GM23338 (cell line): ENCODE measurements around the gene CDYL2. TPM values are rescaled to one million over a fixed set of nuclear protein-coding genes. Genes with fewer than 3 reads are reported as not detected.

Experiments used
- ATAC-seq: fragments of 200-7000 bp; cut with Tn5 transposase; 3 replicates; pipeline ENCODE4 v1.9.1; 2020
- DNase-seq: peaks from one replicate; pipeline ENCODE4 v3.0.0-alpha.2; 2015; ENCODE audit warnings: low spot score
- H2AFZ ChIP-seq: fragments of 200-600 bp; sonication (generic); 2 replicates; pipeline ENCODE4 v1.8.0; 2016; ENCODE audit warnings: antibody characterized with exemption, mild to moderate bottlenecking, moderate library complexity
- H3F3A ChIP-seq: fragments of 200-600 bp; sonication (generic); replicated peaks from 2 replicates; pipeline ENCODE4 v1.8.0; 2017; ENCODE audit warnings: antibody characterized with exemption, mixed run types, low read depth
- H3K27ac ChIP-seq: fragments of 200-600 bp; sonication (generic); 2 replicates; pipeline ENCODE4 v1.6.1; 2016; ENCODE audit warnings: low read depth
- H3K27me3 ChIP-seq: fragments of 200-600 bp; sonication (generic); 2 replicates; pipeline ENCODE4 v1.8.0; 2016; ENCODE audit warnings: mild to moderate bottlenecking, mixed run types, moderate library complexity; ENCODE audit not compliant: insufficient read depth
- H3K36me3 ChIP-seq: fragments of 200-600 bp; sonication (generic); 2 replicates; pipeline ENCODE4 v1.8.0; 2016; ENCODE audit warnings: mild to moderate bottlenecking; ENCODE audit not compliant: insufficient read depth
- H3K4me1 ChIP-seq: fragments of 200-600 bp; sonication (generic); 2 replicates; pipeline ENCODE4 v1.8.0; 2016; ENCODE audit warnings: mild to moderate bottlenecking, moderate library complexity; ENCODE audit not compliant: insufficient read depth
- H3K4me2 ChIP-seq: fragments of 200-600 bp; sonication (generic); 2 replicates; pipeline ENCODE4 v1.7.1; 2017; ENCODE audit warnings: mixed run types
- H3K4me3 ChIP-seq: fragments of 200-600 bp; sonication (generic); 2 replicates; pipeline ENCODE4 v1.6.1; 2016; ENCODE audit warnings: mixed run types
- H3K79me2 ChIP-seq: fragments of 200-600 bp; sonication (generic); replicated peaks from 2 replicates; pipeline ENCODE4 v1.8.0; 2017; ENCODE audit warnings: mild to moderate bottlenecking; ENCODE audit not compliant: insufficient read depth
- H3K9me2 ChIP-seq: fragments of 200-600 bp; sonication (generic); 2 replicates; pipeline ENCODE4 v1.8.0; 2017; ENCODE audit not compliant: insufficient read depth
- H4K20me1 ChIP-seq: fragments of 200-600 bp; sonication (generic); replicated peaks from 2 replicates; pipeline ENCODE4 v1.8.0; 2017; ENCODE audit warnings: mild to moderate bottlenecking; ENCODE audit not compliant: insufficient read depth
- H3K27ac Mint-ChIP-seq: 2 replicates; pipeline ENCODE4 v1.8.0; 2020; ENCODE audit warnings: inconsistent platforms, mild to moderate bottlenecking, moderate library complexity, mixed read lengths
- H3K27me3 Mint-ChIP-seq: 3 replicates; pipeline ENCODE4 v1.8.0; 2022; ENCODE audit warnings: low read depth, mild to moderate bottlenecking, moderate library complexity, mixed read lengths, inconsistent platforms; ENCODE audit not compliant: insufficient read depth, poor library complexity
- H3K36me3 Mint-ChIP-seq: 3 replicates; pipeline ENCODE4 v1.8.0; 2021; ENCODE audit warnings: low read depth, mild to moderate bottlenecking, inconsistent platforms, moderate library complexity, mixed read lengths
- H3K4me1 Mint-ChIP-seq: 3 replicates; pipeline ENCODE4 v1.8.0; 2020; ENCODE audit warnings: mild to moderate bottlenecking, inconsistent platforms, mixed read lengths
- H3K4me3 Mint-ChIP-seq: 3 replicates; pipeline ENCODE4 v1.8.0; 2021; ENCODE audit warnings: moderate library complexity, mild to moderate bottlenecking, inconsistent platforms, mixed read lengths
- H3K9me3 Mint-ChIP-seq: 3 replicates; pipeline ENCODE4 v1.8.0; 2020; ENCODE audit warnings: moderate library complexity, mild to moderate bottlenecking, inconsistent platforms, mixed read lengths
- CREB1 ChIP-seq: fragments of 250-450 bp; sonication (Bioruptor Pico); IDR thresholded peaks from 2 replicates; pipeline ENCODE4 v1.5.0; 2020; ENCODE audit warnings: low read depth, mild to moderate bottlenecking, moderate library complexity
- EZH2 ChIP-seq: fragments of 200-600 bp; sonication (generic); IDR thresholded peaks from one replicate; pipeline ENCODE4 v1.8.0; 2017; ENCODE audit warnings: antibody characterized with exemption, mild to moderate bottlenecking, low read depth; ENCODE audit not compliant: unreplicated experiment
- EZH2phosphoT487 ChIP-seq: fragments of 200-600 bp; sonication (generic); IDR thresholded peaks from one replicate; pipeline ENCODE4 v1.8.1; 2018; ENCODE audit warnings: antibody characterized with exemption; ENCODE audit not compliant: unreplicated experiment
- JUNB ChIP-seq: IDR thresholded peaks from one replicate; pipeline ENCODE4 v1.6.1; 2016; ENCODE audit warnings: antibody characterized with exemption; ENCODE audit not compliant: unreplicated experiment
- NANOG ChIP-seq: IDR thresholded peaks from 2 replicates; pipeline ENCODE4 v1.6.1; 2016; ENCODE audit warnings: antibody characterized with exemption, borderline replicate concordance
- POLR2AphosphoS5 ChIP-seq: IDR thresholded peaks from 2 replicates; pipeline ENCODE4 v1.6.1; 2016; ENCODE audit warnings: antibody characterized with exemption, low read depth
- STAT1 ChIP-seq: IDR thresholded peaks from one replicate; pipeline ENCODE4 v1.6.1; 2016; ENCODE audit warnings: antibody characterized with exemption; ENCODE audit not compliant: unreplicated experiment
- ZNF114 ChIP-seq: fragments of 250-450 bp; sonication (Bioruptor Pico); IDR thresholded peaks from 2 replicates; pipeline ENCODE4 v1.5.0; 2020; ENCODE audit warnings: mild to moderate bottlenecking, moderate library complexity
- ZNF331 ChIP-seq: fragments of 250-450 bp; sonication (Bioruptor Pico); IDR thresholded peaks from 2 replicates; pipeline ENCODE4 v1.5.0; 2020; ENCODE audit warnings: low read depth, mild to moderate bottlenecking, moderate library complexity
- polyA plus RNA-seq: library from polyadenylated mRNA; unstranded; fragments of >200 nt; fragmentation: Nextera tagmentation; extraction: Ambion mirVana; gene quantifications from 2 replicates; pipeline ENCODE4 v1.2.1, GENCODE V29; 2016
- total RNA-seq: library from RNA; depleted of rRNA; stranded (reverse); fragments of >200 nt; shearing (Covaris generic); gene quantifications from 2 replicates; pipeline ENCODE4 v1.2.3, GENCODE V29; 2014
- TF ChIP-seq, protein P1 (sequence below): IDR thresholded peaks from one replicate; pipeline ENCODE4 v1.6.1; 2018; ENCODE audit warnings: antibody characterized with exemption; ENCODE audit not compliant: unreplicated experiment
- TF ChIP-seq, protein P2 (sequence below), 2 experiments: fragments of 200-600 bp in 1 of 2; sonication (generic) in 1 of 2; conservative IDR thresholded peaks; 2 replicates each; pipeline versions ENCODE4 v1.5.1 to v1.6.1; 2016 to 2017; ENCODE audit warnings: antibody characterized with exemption in 2 of 2, low read depth in 2 of 2, mild to moderate bottlenecking in 2 of 2, moderate library complexity in 1 of 2
- TF ChIP-seq, protein P3 (sequence below): fragments of 250-450 bp; sonication (Bioruptor Pico); IDR thresholded peaks from 2 replicates; pipeline ENCODE4 v1.5.0; 2020; ENCODE audit warnings: mild to moderate bottlenecking, moderate library complexity
- TF ChIP-seq, protein P4 (sequence below): IDR thresholded peaks from 2 replicates; pipeline ENCODE4 v1.6.1; 2016; ENCODE audit warnings: antibody characterized with exemption

Gene CDYL2
- total and polyA plus RNA-seq, 2 experiments from 2014 or later: 0.82 to 4.3 TPM

DNA sequence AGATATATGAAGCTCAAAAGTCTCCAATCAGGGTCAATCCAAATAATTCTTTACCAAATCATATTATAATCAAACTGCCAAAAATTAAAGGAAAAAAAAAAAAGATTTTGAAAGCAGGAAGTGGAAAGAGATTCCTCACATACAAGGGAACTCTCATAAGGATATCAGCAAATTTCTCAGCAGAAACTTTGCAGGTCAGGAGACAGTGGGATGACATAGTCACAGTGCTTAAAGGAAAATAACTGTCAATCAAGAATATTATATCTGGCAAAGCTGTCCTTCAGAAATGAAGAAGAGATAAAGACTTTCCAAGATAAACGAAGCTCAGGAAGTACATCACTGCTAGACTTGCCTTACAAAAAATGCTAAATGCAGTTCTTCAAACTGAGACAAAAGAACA is 40.0 kb upstream of the CDYL2 start:
- ATAC-seq: no peak
- Histone ChIP-seq H3K27me3 (no peaks in the 10 kb centered on the region), H4K20me1 (no peaks in the 10 kb centered on the region), H2AFZ (no peak overlapping the region), H3K27ac (no peak overlapping the region), H3K79me2 (no peaks in the 10 kb centered on the region), H3K36me3 (no peaks in the 10 kb centered on the region), H3K9me2 (peaks cover 3% of the 10 kb centered on the region; the same call in 1 of the 2 replicates), H3K4me1 (no peaks in the 10 kb centered on the region), H3F3A (no peaks in the 10 kb centered on the region), H3K4me2 (no peak overlapping the region), H3K4me3 (no peak overlapping the region)
- TF ChIP-seq POLR2AphosphoS5 (no peak), ZNF331 (CRISPR knock-in tag) (no peak), EZH2 (no peak), JUNB (no peak), STAT1 (no peak), NANOG (no peak), EZH2phosphoT487 (no peak), CREB1 (CRISPR knock-in tag) (no peak), ZNF114 (CRISPR knock-in tag) (no peak)
- TF ChIP-seq, protein P1, sequence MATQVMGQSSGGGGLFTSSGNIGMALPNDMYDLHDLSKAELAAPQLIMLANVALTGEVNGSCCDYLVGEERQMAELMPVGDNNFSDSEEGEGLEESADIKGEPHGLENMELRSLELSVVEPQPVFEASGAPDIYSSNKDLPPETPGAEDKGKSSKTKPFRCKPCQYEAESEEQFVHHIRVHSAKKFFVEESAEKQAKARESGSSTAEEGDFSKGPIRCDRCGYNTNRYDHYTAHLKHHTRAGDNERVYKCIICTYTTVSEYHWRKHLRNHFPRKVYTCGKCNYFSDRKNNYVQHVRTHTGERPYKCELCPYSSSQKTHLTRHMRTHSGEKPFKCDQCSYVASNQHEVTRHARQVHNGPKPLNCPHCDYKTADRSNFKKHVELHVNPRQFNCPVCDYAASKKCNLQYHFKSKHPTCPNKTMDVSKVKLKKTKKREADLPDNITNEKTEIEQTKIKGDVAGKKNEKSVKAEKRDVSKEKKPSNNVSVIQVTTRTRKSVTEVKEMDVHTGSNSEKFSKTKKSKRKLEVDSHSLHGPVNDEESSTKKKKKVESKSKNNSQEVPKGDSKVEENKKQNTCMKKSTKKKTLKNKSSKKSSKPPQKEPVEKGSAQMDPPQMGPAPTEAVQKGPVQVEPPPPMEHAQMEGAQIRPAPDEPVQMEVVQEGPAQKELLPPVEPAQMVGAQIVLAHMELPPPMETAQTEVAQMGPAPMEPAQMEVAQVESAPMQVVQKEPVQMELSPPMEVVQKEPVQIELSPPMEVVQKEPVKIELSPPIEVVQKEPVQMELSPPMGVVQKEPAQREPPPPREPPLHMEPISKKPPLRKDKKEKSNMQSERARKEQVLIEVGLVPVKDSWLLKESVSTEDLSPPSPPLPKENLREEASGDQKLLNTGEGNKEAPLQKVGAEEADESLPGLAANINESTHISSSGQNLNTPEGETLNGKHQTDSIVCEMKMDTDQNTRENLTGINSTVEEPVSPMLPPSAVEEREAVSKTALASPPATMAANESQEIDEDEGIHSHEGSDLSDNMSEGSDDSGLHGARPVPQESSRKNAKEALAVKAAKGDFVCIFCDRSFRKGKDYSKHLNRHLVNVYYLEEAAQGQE: no peak
- TF ChIP-seq, protein P2, sequence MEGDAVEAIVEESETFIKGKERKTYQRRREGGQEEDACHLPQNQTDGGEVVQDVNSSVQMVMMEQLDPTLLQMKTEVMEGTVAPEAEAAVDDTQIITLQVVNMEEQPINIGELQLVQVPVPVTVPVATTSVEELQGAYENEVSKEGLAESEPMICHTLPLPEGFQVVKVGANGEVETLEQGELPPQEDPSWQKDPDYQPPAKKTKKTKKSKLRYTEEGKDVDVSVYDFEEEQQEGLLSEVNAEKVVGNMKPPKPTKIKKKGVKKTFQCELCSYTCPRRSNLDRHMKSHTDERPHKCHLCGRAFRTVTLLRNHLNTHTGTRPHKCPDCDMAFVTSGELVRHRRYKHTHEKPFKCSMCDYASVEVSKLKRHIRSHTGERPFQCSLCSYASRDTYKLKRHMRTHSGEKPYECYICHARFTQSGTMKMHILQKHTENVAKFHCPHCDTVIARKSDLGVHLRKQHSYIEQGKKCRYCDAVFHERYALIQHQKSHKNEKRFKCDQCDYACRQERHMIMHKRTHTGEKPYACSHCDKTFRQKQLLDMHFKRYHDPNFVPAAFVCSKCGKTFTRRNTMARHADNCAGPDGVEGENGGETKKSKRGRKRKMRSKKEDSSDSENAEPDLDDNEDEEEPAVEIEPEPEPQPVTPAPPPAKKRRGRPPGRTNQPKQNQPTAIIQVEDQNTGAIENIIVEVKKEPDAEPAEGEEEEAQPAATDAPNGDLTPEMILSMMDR (conservative IDR thresholded peaks at IDR 0.05; ENCODE audit: low read depth in 2 of 2): no peak
- TF ChIP-seq, protein P3, sequence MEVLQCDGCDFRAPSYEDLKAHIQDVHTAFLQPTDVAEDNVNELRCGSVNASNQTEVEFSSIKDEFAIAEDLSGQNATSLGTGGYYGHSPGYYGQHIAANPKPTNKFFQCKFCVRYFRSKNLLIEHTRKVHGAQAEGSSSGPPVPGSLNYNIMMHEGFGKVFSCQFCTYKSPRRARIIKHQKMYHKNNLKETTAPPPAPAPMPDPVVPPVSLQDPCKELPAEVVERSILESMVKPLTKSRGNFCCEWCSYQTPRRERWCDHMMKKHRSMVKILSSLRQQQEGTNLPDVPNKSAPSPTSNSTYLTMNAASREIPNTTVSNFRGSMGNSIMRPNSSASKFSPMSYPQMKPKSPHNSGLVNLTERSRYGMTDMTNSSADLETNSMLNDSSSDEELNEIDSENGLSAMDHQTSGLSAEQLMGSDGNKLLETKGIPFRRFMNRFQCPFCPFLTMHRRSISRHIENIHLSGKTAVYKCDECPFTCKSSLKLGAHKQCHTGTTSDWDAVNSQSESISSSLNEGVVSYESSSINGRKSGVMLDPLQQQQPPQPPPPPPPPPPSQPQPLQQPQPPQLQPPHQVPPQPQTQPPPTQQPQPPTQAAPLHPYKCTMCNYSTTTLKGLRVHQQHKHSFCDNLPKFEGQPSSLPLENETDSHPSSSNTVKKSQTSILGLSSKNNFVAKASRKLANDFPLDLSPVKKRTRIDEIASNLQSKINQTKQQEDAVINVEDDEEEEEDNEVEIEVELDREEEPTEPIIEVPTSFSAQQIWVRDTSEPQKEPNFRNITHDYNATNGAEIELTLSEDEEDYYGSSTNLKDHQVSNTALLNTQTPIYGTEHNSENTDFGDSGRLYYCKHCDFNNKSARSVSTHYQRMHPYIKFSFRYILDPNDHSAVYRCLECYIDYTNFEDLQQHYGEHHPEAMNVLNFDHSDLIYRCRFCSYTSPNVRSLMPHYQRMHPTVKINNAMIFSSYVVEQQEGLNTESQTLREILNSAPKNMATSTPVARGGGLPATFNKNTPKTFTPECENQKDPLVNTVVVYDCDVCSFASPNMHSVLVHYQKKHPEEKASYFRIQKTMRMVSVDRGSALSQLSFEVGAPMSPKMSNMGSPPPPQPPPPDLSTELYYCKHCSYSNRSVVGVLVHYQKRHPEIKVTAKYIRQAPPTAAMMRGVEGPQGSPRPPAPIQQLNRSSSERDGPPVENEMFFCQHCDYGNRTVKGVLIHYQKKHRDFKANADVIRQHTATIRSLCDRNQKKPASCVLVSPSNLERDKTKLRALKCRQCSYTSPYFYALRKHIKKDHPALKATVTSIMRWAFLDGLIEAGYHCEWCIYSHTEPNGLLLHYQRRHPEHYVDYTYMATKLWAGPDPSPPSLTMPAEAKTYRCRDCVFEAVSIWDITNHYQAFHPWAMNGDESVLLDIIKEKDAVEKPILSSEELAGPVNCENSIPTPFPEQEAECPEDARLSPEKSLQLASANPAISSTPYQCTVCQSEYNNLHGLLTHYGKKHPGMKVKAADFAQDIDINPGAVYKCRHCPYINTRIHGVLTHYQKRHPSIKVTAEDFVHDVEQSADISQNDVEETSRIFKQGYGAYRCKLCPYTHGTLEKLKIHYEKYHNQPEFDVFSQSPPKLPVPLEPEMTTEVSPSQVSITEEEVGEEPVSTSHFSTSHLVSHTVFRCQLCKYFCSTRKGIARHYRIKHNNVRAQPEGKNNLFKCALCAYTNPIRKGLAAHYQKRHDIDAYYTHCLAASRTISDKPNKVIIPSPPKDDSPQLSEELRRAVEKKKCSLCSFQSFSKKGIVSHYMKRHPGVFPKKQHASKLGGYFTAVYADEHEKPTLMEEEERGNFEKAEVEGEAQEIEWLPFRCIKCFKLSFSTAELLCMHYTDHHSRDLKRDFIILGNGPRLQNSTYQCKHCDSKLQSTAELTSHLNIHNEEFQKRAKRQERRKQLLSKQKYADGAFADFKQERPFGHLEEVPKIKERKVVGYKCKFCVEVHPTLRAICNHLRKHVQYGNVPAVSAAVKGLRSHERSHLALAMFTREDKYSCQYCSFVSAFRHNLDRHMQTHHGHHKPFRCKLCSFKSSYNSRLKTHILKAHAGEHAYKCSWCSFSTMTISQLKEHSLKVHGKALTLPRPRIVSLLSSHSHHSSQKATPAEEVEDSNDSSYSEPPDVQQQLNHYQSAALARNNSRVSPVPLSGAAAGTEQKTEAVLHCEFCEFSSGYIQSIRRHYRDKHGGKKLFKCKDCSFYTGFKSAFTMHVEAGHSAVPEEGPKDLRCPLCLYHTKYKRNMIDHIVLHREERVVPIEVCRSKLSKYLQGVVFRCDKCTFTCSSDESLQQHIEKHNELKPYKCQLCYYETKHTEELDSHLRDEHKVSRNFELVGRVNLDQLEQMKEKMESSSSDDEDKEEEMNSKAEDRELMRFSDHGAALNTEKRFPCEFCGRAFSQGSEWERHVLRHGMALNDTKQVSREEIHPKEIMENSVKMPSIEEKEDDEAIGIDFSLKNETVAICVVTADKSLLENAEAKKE (CRISPR knock-in tag): no peak
- TF ChIP-seq, protein P4, sequence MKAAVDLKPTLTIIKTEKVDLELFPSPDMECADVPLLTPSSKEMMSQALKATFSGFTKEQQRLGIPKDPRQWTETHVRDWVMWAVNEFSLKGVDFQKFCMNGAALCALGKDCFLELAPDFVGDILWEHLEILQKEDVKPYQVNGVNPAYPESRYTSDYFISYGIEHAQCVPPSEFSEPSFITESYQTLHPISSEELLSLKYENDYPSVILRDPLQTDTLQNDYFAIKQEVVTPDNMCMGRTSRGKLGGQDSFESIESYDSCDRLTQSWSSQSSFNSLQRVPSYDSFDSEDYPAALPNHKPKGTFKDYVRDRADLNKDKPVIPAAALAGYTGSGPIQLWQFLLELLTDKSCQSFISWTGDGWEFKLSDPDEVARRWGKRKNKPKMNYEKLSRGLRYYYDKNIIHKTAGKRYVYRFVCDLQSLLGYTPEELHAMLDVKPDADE: no peak
- H3K9me3 Mint-ChIP-seq: peaks cover 25% of the 10 kb centered on the region
- H3K27ac Mint-ChIP-seq: no peak overlapping the region
- no peak overlapping the region for H3K4me3 Mint-ChIP-seq
- H3K27me3 Mint-ChIP-seq: peaks cover 4% of the 10 kb centered on the region
- no peak for DNase-seq
- H3K36me3 Mint-ChIP-seq: no peaks in the 10 kb centered on the region; the same call in 2 of the 3 replicates
- H3K4me1 Mint-ChIP-seq: no peaks in the 10 kb centered on the region
